ENCODE measurements around the gene MSANTD3. TPM values are rescaled to one million over a fixed set of nuclear protein-coding genes. Genes with fewer than 3 reads are reported as not detected.
"Not testable (repeated sequence)": the region's sequence is repeated elsewhere in the genome, so short reads cannot be mapped to it uniquely, and the experiment has no call there.

The MSANTD3 gene
- total and polyA plus RNA-seq, 2 of the 4 experiments (the other 2 are of a cell fraction), result 45.5 to 55.9 TPM

- BruUV-seq (replicated peaks); H3K4me1 ChIP-seq (ENCODE audit: control insufficient read depth, insufficient read depth, low read length); H4K8ac ChIP-seq (ENCODE audit: low read depth in 2 of 2, low read length in 2 of 2); H3K27ac ChIP-seq (ENCODE audit: insufficient read depth, low read length); H3K56ac ChIP-seq (ENCODE audit: extremely low read depth, insufficient read depth, low read length); H3K9ac ChIP-seq (ENCODE audit: low read depth, low read length); H2BK20ac ChIP-seq (ENCODE audit: low read depth, low read length); H2AK9ac ChIP-seq (replicated peaks; ENCODE audit: low read depth, low read length, poor library complexity); in situ Hi-C loops (cut with MboI; ENCODE audit: low sequenced_read_pairs); H3K9me1 ChIP-seq (ENCODE audit: insufficient read depth, low read length); H2BK120ac ChIP-seq (ENCODE audit: low read depth, low read length); H3K36me3 ChIP-seq (ENCODE audit: control insufficient read depth, insufficient read depth, low read length); POLR2A ChIA-PET (ENCODE audit: unreplicated experiment); H3K4me2 ChIP-seq (ENCODE audit: low read depth, low read length); H3K14ac ChIP-seq (replicated peaks; ENCODE audit: low read depth, low read length); H3K4me3 ChIP-seq (ENCODE audit: insufficient read depth, low read depth, low read length); H3K27me3 ChIP-seq (ENCODE audit: control insufficient read depth, insufficient read depth, low read length); H2BK15ac ChIP-seq (ENCODE audit: low read depth, low read length); H3K4ac ChIP-seq (ENCODE audit: low read depth, low read length); CTCF ChIA-PET; H4K20me1 ChIP-seq (ENCODE audit: insufficient read depth, low read length); dilution Hi-C loops (cut with HindIII; ENCODE audit: low sequenced_read_pairs, unreplicated experiment); H2AK5ac ChIP-seq (ENCODE audit: low read depth, low read length); H2BK5ac ChIP-seq (ENCODE audit: low read depth, low read length, poor library complexity, severe bottlenecking); ATAC-seq (ENCODE audit: low read depth); H3K23ac ChIP-seq (ENCODE audit: low read depth, low read length); H3K18ac ChIP-seq (ENCODE audit: low read depth, low read length); H2AFZ ChIP-seq (replicated peaks; ENCODE audit: low read length, poor library complexity); H4K91ac ChIP-seq (ENCODE audit: insufficient read depth, low read depth, low read length); H3K79me1 ChIP-seq (ENCODE audit: low read depth in 1 of 2, low read length in 2 of 2); H4K5ac ChIP-seq (ENCODE audit: low read depth, low read length); H3K9me3 ChIP-seq (ENCODE audit: control insufficient read depth, insufficient read depth, low read length): not testable (repeated sequence)
- intact Hi-C loops (cut with micrococcal nuclease), result loop anchor here (10.0 kb wide), 1 partner anchor 1236 kb away; no protein-coding TSS in a partner anchor
- DNase-seq, result peak; percentile 45
- no CpG with 5 or more reads among the region's 3 CpGs for whole genome bisulfite sequencing, 2 experiments (ENCODE audit: extremely low coverage in 2 of 2, insufficient read length in 1 of 2)
These were observed 5.8 kb upstream of the MSANTD3 start for GRCh38 chr9:100421116-100421515.
